MV-4-11 (cell line): ENCODE data around the gene OPN1MW2.
"Not testable (repeated sequence)": the region's sequence is repeated elsewhere in the genome, so short reads cannot be mapped to it uniquely, and the experiment has no call there.

ENCODE experiments used
- DNase-seq: peaks from one replicate; lab custom pipeline; 2025; lab: John Stamatoyannopoulos, UW

OPN1MW2 gene

DNA sequence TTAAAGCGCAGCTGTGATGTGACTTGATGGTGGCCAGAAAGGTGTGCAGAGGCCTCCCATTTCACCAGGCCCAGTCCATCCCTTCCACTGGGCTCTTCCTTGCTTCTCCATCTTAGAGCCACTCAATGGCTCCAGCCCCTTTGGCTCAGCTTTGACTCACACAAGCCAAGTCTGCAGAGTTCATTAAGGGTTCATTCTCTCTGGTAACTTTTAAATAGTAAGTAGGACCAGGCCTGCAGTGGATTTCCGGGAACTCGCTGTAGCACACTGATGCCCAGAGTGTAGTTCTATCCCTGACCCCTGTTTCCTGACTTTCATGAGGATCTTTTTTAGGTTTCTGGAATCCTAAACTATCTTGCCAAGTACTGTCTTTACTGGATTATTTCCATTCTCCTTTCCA lies 49.7 kb downstream of the OPN1MW2 start:
- DNase-seq, result not testable (repeated sequence)
